ENCODE data around the gene SPEM1.

GRCh38 chr17:7429722-7430121 lies 9.6 kb downstream of the SPEM1 start:
- TF ChIP-seq CTCF (optimal IDR thresholded peaks at IDR 0.05 in 1 of 3, IDR thresholded peaks at IDR 0.05 in 1 of 3, conservative IDR thresholded peaks at IDR 0.05 in 1 of 3; ENCODE audit: extremely low read depth in 1 of 3, insufficient read depth in 2 of 3, low read length in 3 of 3) (no peak), EZH2 (IDR thresholded peaks at IDR 0.05; ENCODE audit: low read length) (no peak)

Measured in keratinocyte (primary cell).